HG03095 (cell line): ENCODE data around the gene ADGRL1.

ENCODE experiments used
- ATAC-seq: cut with Tn5 transposase; IDR thresholded peaks from one replicate; pipeline ENCODE4 v1.9.1; 2021; ENCODE audit warnings: moderate library complexity; ENCODE audit not compliant: unreplicated experiment

Gene ADGRL1

DNA sequence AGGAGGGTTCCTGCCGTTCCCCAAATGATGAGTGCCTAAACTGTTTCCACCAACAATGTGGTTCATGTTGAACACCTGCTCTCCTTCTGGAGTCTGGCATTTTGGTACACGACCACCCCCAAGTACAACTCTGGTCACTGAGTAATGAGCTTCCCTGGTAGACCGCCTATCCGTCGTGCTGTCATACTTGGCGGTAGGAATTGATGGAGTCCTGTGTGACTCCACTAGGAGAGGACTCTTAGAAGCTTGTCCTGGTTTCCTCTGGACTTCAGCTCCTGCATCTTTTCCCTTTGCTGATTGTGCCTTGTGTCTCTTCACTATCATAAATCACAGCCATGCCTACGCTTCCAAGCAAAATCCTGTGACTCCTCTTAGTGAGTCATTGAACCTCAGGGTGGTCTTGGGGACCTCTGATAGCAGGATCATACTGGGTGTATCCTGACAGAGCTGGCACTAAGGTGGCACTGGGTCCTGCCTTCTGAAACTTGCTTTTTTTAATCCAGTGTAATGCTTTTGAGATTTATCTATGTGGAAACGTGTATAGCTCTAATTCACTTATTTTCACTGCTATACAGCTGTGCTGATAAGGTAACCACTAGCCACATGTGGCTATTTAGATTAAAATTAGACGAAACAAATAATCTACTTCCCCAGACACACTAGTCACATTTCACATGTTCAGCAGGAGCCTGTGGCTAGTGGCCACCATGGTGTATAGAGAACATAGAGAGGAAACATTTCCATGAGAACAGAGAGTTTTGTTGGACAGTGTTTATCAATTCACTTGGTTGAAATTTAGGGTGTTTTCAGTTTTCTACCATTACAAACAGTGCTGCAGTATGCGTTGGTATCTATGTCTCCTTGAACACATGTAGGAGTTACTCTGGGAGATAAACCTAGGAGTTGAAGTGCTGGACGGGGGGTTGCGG, 63.4 kb downstream of the ADGRL1 start:
- ATAC-seq, result no peak

DNA sequence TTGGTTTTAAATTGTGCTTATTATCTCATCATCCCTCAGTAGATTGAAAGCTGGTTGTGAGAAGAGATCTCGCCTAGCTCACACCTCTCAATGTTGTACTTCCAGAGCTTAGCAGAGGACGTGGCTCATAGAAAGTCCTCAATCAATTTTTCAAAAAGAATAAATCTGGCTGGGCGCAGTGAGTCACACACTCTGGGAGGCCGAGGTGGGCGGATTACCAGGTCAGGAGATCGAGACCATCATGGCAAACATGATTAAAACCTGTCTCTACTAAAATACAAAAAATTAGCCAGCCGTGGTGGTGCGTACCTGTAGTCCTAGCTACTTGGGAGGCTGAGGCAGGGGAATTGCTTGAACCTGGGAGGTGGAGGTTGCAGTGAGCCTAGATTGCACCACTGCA, 64.9 kb downstream of the ADGRL1 start:
- no peak for ATAC-seq

DNA sequence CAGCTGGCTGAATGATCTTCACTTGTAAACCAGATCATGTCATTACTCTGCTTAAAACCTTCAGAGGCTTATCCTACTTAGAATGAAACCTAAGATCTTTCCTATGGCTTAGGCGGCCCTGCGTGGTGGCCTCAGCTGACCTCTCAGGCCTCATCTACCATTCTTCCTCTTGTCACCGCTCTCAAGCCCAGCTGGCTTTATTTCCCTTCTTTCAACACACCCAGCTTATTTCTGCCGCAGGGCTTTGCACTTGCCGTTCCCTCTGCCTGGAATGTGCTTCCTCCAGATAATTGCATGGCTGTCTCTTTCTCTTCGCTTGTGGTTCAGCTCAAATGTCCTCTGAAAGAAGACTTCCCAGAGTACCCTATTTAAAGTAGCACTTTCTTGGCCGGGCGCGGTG, 66.0 kb downstream of the ADGRL1 start:
- no peak for ATAC-seq

- ATAC-seq, result no peak
These were observed 67.2 kb downstream of the ADGRL1 start for GRCh38 chr19:14138576-14139265.

GRCh38 chr19:14136509-14137281, 69.3 kb downstream of the ADGRL1 start, which contains the start of gene ASF1B:
TSS of gene ASF1B (minus strand) at chr19:14136589. CDS start at chr19:14136456, 133 bp downstream.
- peak; percentile 72 for ATAC-seq

- no peak for ATAC-seq
These were observed 69.9 kb downstream of the ADGRL1 start for GRCh38 chr19:14135985-14136508.

DNA sequence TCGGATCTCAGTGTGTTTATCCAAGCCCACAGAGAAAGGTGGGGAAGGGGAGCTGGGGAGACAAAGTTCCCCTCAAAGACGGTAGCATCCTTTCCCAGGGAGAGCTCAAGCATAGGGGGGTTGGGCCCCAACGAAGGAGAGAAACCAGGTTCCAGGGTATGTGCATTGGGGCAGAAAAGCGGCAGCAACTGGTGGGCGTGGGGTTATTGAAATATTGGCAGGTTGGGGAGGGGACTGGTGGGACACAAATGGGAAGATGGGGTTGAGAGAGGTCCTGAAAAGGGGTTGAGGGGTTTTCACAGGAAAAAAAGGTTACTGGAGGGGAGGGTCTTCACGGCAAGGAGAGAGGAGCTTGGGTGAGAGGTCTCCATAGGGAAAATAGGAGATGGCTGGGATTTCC, 70.6 kb downstream of the ADGRL1 start:
- no peak for ATAC-seq

DNA sequence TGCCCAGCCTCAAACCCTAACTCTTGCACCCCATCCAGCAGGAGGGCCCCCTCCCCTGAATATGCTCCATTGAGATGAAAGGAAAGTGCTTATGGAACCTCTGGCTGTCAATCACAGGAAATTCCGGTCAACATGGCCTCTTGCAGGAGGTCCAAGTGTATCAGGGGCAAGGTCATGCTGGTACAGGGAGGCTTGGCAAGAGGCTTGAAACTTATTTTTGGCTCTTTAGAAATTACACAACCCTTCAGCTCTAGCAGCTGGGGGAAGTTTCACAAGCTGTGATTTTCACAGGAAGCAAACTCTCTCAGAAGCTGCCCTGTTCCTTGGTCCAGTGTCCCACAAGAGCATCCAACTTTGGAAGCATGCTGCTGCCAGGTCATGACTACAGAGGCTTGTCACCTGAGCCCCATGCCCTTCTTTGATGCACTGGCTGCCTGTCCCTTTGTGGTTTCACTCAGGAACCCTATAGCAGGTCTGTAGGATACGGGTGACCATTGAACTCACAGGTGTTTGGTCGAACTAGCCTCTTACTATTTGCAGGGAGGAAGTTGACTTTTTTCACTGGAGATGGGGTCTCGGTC, 78.0 kb downstream of the ADGRL1 start:
- ATAC-seq, result no peak

- no peak for ATAC-seq
These were observed 78.8 kb downstream of the ADGRL1 start for GRCh38 chr19:14127176-14127575.

GRCh38 chr19:14122924-14123323, 83.0 kb downstream of the ADGRL1 start:
- ATAC-seq, result no peak

GRCh38 chr19:14120497-14120780, 85.5 kb downstream of the ADGRL1 start:
- ATAC-seq, result no peak

DNA sequence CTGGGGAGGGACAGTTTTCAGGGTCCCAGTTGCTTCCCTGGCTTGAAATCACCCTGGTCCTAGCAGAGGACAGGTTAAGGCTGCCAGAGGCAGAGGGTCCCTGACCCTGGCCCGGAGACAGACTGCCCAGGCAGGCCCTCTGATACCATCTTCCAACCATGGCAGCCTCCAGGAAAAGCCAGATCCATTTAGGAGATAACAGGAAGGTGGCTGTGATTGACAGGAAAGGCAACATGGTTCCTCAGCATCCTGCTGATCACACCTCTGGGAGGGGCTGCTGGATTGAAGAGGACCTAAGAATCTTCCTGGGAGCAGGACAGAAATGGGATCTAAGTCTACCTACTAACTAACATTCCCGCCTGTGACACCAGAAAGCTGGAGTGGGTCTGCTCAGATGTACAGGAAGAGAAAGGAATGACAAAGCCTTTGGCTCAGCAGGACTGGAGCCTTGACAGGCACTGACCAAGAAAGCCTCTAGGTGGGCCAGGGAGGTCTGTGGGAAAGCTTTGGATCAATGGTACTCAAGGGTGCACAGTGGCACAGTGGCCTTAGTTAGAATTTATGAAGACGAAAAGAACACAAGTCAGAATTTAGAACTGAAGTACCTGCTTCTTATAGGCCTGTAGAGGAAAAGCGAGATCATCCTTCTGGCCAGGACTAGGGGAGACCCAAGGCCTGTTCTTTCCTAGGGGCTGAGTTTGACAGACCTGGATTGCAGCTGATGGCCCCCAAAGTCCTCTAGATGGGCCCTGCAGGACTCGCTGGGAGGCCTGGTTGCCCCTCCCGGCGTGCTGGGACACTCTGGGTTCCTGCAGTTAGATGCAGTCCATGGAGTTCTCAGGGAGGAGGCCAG, 86.1 kb downstream of the ADGRL1 start:
- no peak for ATAC-seq

GRCh38 chr19:14119146-14119545, 86.8 kb downstream of the ADGRL1 start:
- no peak for ATAC-seq

DNA sequence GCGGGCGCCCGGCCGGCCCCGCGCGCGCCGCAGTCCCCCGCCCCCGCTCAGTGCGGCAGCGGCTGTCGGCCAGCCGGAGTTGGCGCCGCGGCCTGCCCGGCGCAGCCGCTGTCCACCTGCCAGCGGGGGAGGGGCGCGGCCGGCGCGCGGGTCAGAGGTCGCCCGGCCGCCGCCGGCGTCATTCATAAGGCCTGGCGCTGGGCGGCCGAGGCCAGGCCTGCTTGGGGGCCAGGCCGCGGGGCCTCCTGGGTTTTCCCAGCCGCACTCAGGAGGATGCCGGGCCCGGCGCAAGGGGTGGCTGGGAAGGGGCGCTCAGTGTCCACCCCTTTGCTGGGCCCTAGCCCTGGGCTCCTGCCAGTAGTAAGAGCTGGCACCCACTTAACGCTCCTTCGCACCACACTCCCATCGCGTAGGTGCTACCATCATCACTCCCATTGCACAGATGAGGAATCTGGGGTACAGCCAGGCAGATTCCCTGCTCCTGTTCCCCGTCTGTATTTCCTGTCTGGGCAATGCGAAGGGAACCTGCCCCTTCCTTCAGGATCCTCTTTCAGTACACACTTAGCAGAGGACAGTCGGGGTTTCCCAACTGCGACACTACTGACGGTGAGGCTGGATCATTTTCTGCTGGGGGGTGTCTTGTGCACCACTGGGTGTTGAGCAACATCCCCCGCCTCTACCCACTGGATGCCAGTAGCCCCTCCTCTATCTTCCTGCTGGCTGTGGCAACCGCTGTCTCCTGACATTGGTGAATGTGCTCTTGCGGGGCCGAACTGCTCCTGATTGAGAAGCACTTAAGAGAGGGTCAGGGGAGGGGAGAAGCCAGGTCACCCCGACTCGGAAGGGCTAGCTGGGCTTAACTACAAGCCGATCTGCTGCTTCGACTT, 87.6 kb downstream of the ADGRL1 start:
- ATAC-seq, result no peak

GRCh38 chr19:14117668-14118164, 88.3 kb downstream of the ADGRL1 start, which contains the start of gene PRKACA:
TSS of gene PRKACA (minus strand) at chr19:14117762. CDS start at chr19:14117547, 215 bp downstream.
- peak; percentile 79 for ATAC-seq

DNA sequence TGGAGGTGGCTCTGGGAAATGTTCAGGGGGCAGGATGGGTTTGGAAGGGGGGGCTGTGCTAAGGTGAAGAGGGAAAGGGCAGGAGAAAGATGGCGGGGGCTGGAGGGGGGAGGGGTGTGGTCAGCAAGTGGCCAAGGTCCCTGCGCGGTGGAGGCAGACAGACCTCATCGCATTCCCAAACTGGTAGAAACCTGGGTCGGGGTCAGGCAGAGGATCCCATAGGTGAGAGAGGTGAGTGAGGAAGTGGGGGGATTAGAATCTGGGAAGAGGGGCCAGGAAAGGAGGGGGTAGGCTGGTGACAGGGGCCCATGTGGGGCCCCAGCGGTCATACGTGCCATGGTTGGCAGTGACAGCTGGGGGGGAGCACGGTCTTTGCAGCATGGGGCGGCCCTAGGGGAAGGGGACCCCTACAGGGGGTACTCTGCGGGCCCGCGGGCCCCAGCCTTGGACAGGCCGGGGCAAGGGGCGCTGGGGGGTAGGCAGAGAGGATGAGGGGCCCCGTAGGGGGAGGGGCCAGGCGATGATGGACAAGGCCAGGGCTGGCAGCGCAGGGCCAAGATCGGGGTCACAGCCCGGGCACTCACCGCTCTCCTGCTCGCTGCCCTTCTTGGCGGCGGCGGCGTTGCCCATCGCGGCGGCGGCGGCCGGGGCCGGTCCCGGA, 88.9 kb downstream of the ADGRL1 start:
- ATAC-seq, result peak; percentile 5

- no peak for ATAC-seq
These were observed 89.4 kb downstream of the ADGRL1 start for GRCh38 chr19:14116525-14116917.

DNA sequence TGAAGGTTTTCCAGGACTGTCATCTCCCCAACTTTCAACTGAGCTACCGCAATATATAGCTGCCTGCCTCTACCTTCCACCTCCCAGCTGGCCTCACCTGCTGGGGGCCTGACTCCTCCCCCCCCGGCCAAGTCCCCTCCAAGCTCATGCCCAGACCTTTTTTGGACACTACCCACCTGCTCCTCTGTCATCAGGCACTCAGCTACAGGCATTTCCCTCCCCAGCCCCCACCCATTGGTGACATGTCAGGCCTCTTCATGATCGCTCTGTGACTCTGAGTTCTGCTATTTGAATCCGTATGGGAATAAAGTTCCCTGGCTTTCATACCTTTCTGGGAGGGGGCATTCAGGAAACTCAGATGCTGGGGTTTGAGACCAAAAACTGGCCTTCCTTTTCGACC, 90.2 kb downstream of the ADGRL1 start:
- ATAC-seq, result no peak
